Right lobe of liver (tissue), 4 donors: ENCODE data around the gene GOLGA6B.
"Not testable (repeated sequence)": the region's sequence is repeated elsewhere in the genome, so short reads cannot be mapped to it uniquely, and the experiment has no call there.

Experiments used
- POLR2A ChIP-seq: fragments of 450-650 bp; IDR thresholded peaks from one replicate; pipeline ENCODE4 v1.6.1; 2017; ENCODE audit warnings: antibody characterized with exemption, mild to moderate bottlenecking
- TF ChIP-seq, protein P1 (sequence below), 4 donors: fragments of 200-600 bp in 3 of 4; fragments of 450-650 bp in 1 of 4; IDR thresholded peaks; one replicate each; pipeline versions ENCODE4 v1.5.1 to v1.8.0; 2016 to 2022; ENCODE audit warnings: antibody characterized with exemption in 4 of 4, mild to moderate bottlenecking in 2 of 4
- donor health status: DM: no; HTN: no; CAD: no.
- donor health status: DM: no; HTN: no; CAD: no.
- donor health status: DM: no; HTN: yes; CAD: no.

- TF ChIP-seq, protein P1, sequence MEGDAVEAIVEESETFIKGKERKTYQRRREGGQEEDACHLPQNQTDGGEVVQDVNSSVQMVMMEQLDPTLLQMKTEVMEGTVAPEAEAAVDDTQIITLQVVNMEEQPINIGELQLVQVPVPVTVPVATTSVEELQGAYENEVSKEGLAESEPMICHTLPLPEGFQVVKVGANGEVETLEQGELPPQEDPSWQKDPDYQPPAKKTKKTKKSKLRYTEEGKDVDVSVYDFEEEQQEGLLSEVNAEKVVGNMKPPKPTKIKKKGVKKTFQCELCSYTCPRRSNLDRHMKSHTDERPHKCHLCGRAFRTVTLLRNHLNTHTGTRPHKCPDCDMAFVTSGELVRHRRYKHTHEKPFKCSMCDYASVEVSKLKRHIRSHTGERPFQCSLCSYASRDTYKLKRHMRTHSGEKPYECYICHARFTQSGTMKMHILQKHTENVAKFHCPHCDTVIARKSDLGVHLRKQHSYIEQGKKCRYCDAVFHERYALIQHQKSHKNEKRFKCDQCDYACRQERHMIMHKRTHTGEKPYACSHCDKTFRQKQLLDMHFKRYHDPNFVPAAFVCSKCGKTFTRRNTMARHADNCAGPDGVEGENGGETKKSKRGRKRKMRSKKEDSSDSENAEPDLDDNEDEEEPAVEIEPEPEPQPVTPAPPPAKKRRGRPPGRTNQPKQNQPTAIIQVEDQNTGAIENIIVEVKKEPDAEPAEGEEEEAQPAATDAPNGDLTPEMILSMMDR (IDR thresholded peaks at IDR 0.05) = not testable (repeated sequence)
- TF ChIP-seq POLR2A = not testable (repeated sequence)
Measured at GRCh38 chr15:72661081-72661480, 6.6 kb downstream of the GOLGA6B start.
